Keratinocyte (primary cell): ENCODE results near the gene RASL12. TPM values are rescaled to one million over a fixed set of nuclear protein-coding genes. Genes with fewer than 3 reads are reported as not detected.

Experiments used
- DNase-seq: peaks from one replicate; pipeline ENCODE4 v3.0.0-alpha.2; 2011; ENCODE audit warnings: low read depth, missing footprints, low spot score
- FAIRE-seq: peaks from 2 replicates; lab custom pipeline; 2011; peaks lifted over from hg19 to GRCh38; lab: Jason Lieb, UNC
- H2AFZ ChIP-seq: 2 replicates; pipeline ENCODE4 v1.6.0; 2012; ENCODE audit warnings: low read length, control low read depth, inconsistent platforms; ENCODE audit not compliant: control insufficient read depth
- H3K27ac ChIP-seq: 2 replicates; pipeline ENCODE4 v1.5.1; 2011; ENCODE audit warnings: low read length; ENCODE audit not compliant: control insufficient read depth, insufficient read depth
- H3K27me3 ChIP-seq: 3 replicates; pipeline ENCODE4 v1.6.0; 2011; ENCODE audit warnings: low read length; ENCODE audit not compliant: control insufficient read depth, insufficient read depth; ENCODE audit errors: extremely low read depth
- H3K36me3 ChIP-seq, 2 experiments: 2 replicates in 1 of 2; 3 replicates in 1 of 2; pipeline ENCODE4 v1.5.1; 2011; ENCODE audit warnings: low read length in 2 of 2, mild to moderate bottlenecking in 1 of 2; ENCODE audit not compliant: control insufficient read depth in 2 of 2, insufficient read depth in 2 of 2; ENCODE audit errors: extremely low read depth in 1 of 2
- H3K4me1 ChIP-seq: 3 replicates; pipeline ENCODE4 v1.5.1; 2011; ENCODE audit warnings: low read length; ENCODE audit not compliant: control insufficient read depth, insufficient read depth; ENCODE audit errors: extremely low read depth
- H3K4me2 ChIP-seq: 3 replicates; pipeline ENCODE4 v1.6.0; 2011; ENCODE audit warnings: low read depth, low read length; ENCODE audit not compliant: control insufficient read depth, insufficient read depth; ENCODE audit errors: extremely low read depth
- H3K4me3 ChIP-seq, 3 experiments: fragments of 200-600 bp in 1 of 3; sonication (generic) in 1 of 3; 2 replicates in 2 of 3; 3 replicates in 1 of 3; pipeline ENCODE4 v1.5.1; 2011 to 2016; ENCODE audit warnings: low read length in 3 of 3, mild to moderate bottlenecking in 3 of 3, control low read depth in 2 of 3, inconsistent platforms in 1 of 3, low read depth in 1 of 3, mixed read lengths in 1 of 3, mixed run types in 1 of 3, moderate library complexity in 1 of 3; ENCODE audit not compliant: control insufficient read depth in 2 of 3, insufficient read depth in 2 of 3; ENCODE audit errors: extremely low read depth in 1 of 3
- H3K79me2 ChIP-seq: 2 replicates; pipeline ENCODE4 v1.6.0; 2012; ENCODE audit warnings: low read length; ENCODE audit not compliant: control insufficient read depth, insufficient read depth
- H3K9ac ChIP-seq: 3 replicates; pipeline ENCODE4 v1.6.0; 2011; ENCODE audit warnings: low read length; ENCODE audit not compliant: control insufficient read depth, insufficient read depth; ENCODE audit errors: extremely low read depth
- H3K9me1 ChIP-seq: 3 replicates; pipeline ENCODE4 v1.6.0; 2011; ENCODE audit warnings: low read length; ENCODE audit not compliant: control insufficient read depth, insufficient read depth; ENCODE audit errors: extremely low read depth
- H3K9me3 ChIP-seq: 2 replicates; pipeline ENCODE4 v1.5.1; 2012; ENCODE audit warnings: low read depth, low read length; ENCODE audit not compliant: control insufficient read depth
- H4K20me1 ChIP-seq: 3 replicates; pipeline ENCODE4 v1.6.0; 2011; ENCODE audit warnings: low read length; ENCODE audit not compliant: control insufficient read depth, insufficient read depth; ENCODE audit errors: extremely low read depth
- EZH2 ChIP-seq: IDR thresholded peaks from one replicate; pipeline ENCODE4 v1.6.1; 2012; ENCODE audit warnings: inconsistent platforms, mild to moderate bottlenecking, low read length, moderate library complexity
- dilution Hi-C: fragments of 300-500 bp; cut with MboI; formaldehyde crosslinking; loops from one replicate; pipeline ENCODE4 v1.7.0; 2020; ENCODE audit warnings: low sequenced_read_pairs; ENCODE audit not compliant: extremely low pct_ligation_motif_present
- polyA plus RNA-seq, 5 experiments: library from polyadenylated mRNA; depleted of rRNA in 3 of 5; stranded (reverse) in 3 of 5; stranded (forward) in 1 of 5; unstranded in 1 of 5; fragments of >200 nt; gene quantifications; 1 replicate in 1 of 5; 2 replicates in 3 of 5; 3 replicates in 1 of 5; pipeline versions ENCODE4 v1.2.1 to v1.2.3, GENCODE V29; 2011 to 2012; ENCODE audit warnings: missing spikeins in 2 of 5, low read depth in 1 of 5, low replicate concordance in 1 of 5
- TF ChIP-seq, protein P1 (sequence below), 3 experiments: IDR thresholded peaks in 1 of 3; conservative IDR thresholded peaks in 1 of 3; optimal IDR thresholded peaks in 1 of 3; 2 replicates in 2 of 3; 3 replicates in 1 of 3; pipeline versions ENCODE3 to v1.5.1; 2011; ENCODE audit warnings: low read length in 3 of 3, mild to moderate bottlenecking in 3 of 3, moderate library complexity in 2 of 3, control low read depth in 1 of 3, inconsistent platforms in 1 of 3; ENCODE audit not compliant: insufficient read depth in 2 of 3; ENCODE audit errors: extremely low read depth in 1 of 3

RASL12 gene
- polyA plus RNA-seq, 1 donor (not counting 4 experiments of a cell fraction or from before 2014, with no cell fraction given): not detected

DNA sequence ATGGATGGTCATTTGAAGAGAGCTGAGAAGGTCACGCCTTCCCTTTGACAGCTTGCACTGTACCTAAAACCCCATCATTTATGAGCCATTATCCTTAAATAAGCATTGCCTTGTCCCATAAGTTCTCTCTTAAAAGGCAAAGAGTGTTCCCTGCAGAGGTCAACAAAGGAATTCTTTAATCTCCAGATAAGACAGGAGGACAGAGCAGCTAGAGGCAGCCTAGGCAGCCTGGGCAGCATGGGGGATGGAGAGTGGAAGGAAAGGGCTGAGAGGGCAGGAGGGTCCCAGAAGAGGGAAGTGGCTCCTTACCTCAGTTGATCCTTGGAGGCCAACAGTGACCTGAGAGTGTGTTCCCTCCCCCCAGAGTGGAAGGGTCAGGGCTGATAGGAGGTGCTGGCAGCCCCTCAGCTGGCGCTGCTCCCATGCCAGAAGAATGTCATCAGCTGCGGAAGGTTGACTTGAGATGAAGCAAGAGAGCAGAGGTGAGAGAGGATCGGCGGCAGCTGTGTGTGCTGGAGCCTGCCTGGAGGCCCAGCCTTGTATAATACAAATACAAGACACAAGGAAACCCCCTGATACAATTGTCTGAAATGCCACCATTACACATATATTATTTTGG lies 21.5 kb upstream of the RASL12 start:
- H3K79me2 ChIP-seq: no peaks in the 10 kb centered on the region
- H2AFZ ChIP-seq: no peak overlapping the region
- no peak overlapping the region for H3K4me2 ChIP-seq
- no peaks in the 10 kb centered on the region for H3K9me3 ChIP-seq
- dilution Hi-C loops: no loop called here
- H3K9ac ChIP-seq: no peak overlapping the region
- FAIRE-seq (no peak), DNase-seq (no peak)
- TF ChIP-seq, protein P1, sequence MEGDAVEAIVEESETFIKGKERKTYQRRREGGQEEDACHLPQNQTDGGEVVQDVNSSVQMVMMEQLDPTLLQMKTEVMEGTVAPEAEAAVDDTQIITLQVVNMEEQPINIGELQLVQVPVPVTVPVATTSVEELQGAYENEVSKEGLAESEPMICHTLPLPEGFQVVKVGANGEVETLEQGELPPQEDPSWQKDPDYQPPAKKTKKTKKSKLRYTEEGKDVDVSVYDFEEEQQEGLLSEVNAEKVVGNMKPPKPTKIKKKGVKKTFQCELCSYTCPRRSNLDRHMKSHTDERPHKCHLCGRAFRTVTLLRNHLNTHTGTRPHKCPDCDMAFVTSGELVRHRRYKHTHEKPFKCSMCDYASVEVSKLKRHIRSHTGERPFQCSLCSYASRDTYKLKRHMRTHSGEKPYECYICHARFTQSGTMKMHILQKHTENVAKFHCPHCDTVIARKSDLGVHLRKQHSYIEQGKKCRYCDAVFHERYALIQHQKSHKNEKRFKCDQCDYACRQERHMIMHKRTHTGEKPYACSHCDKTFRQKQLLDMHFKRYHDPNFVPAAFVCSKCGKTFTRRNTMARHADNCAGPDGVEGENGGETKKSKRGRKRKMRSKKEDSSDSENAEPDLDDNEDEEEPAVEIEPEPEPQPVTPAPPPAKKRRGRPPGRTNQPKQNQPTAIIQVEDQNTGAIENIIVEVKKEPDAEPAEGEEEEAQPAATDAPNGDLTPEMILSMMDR (optimal IDR thresholded peaks at IDR 0.05 in 1 of 3, IDR thresholded peaks at IDR 0.05 in 1 of 3, conservative IDR thresholded peaks at IDR 0.05 in 1 of 3; ENCODE audit: extremely low read depth in 1 of 3, insufficient read depth in 2 of 3, low read length in 3 of 3): no peak
- no peak for TF ChIP-seq EZH2
- H3K36me3 ChIP-seq: no peaks in the 10 kb centered on the region
- H3K9me1 ChIP-seq: no peaks in the 10 kb centered on the region
- peaks cover 4% of the 10 kb centered on the region for H3K27me3 ChIP-seq
- H3K4me1 ChIP-seq: peaks cover 4% of the 10 kb centered on the region
- no peaks in the 10 kb centered on the region for H4K20me1 ChIP-seq
- H3K27ac ChIP-seq: no peak overlapping the region
- H3K4me3 ChIP-seq: no peak overlapping the region

DNA sequence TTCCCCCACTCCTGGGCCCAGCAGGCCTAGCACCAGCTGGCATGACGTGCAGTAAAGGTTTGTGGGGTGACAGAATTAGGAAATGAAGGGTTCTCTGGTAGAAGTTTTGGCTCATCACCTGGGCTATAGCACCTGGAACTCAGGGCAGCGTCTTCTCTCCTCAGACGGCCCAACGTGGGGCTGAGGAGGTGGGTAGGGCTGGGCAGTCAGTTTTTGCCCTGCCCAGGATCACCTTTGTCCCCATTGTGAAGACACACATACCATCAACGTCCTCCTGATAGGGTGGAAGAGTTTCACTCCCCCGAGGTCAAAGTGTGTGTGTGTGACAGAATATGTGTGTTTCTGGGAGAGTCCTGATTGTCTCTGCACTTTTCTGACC lies 20.8 kb upstream of the RASL12 start:
- Histone ChIP-seq H3K4me1 (peaks cover 4% of the 10 kb centered on the region), H3K36me3 (no peaks in the 10 kb centered on the region), H3K4me2 (no peak overlapping the region), H2AFZ (no peak overlapping the region), H3K79me2 (no peaks in the 10 kb centered on the region), H3K9me3 (no peaks in the 10 kb centered on the region), H4K20me1 (no peaks in the 10 kb centered on the region), H3K27me3 (peaks cover 4% of the 10 kb centered on the region), H3K27ac (no peak overlapping the region), H3K9me1 (no peaks in the 10 kb centered on the region), H3K4me3 (no peak overlapping the region), H3K9ac (no peak overlapping the region)
- DNase-seq: no peak
- FAIRE-seq: no peak
- TF ChIP-seq EZH2: no peak
- TF ChIP-seq, protein P1 (optimal IDR thresholded peaks at IDR 0.05 in 1 of 3, IDR thresholded peaks at IDR 0.05 in 1 of 3, conservative IDR thresholded peaks at IDR 0.05 in 1 of 3; ENCODE audit: extremely low read depth in 1 of 3, insufficient read depth in 2 of 3, low read length in 3 of 3): no peak
- dilution Hi-C loops: no loop called here
